ENCODE data around the gene TRIM69.

TRIM69 gene

DNA sequence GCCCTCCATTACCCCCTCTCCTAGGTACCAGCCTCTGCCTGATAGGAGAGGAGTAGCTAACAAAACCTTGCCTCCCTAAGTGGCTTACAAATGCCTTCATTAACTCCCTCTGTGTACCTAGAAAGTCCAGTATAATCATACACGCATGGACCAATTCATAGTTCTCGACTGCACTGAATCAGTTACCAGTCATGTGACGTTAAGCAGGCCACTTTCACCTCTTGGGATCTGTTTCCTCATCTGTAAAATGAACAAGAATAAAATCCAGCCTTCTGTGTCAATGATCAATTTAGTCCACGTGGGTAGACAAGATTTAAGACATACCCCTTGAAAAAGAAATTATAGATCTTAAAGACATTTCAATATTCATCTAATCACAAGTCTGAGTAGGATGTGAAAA is 72.2 kb downstream of the TRIM69 start:
- no peak for DNase-seq (ENCODE audit: low read depth)

DNA sequence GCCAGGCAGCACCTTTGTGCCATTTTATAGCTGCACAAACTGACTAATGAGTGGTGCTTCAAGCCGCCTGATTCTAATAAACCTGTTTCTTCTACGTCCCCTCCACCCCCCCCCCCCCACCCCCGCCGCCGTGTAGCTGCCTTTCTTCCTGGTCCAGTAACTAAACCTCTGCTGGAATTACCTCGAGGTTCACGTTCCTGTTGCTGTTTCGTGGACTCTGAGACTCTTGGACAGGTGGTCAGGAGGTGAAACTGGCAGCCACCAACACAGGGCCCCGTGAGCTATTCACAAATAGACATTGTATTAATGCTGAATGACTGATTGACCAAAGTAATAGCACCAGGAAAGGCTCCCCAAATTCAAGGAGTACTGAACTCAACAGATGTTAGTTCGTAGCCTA is 73.9 kb downstream of the TRIM69 start:
- no peak for DNase-seq (ENCODE audit: low read depth)

DNA sequence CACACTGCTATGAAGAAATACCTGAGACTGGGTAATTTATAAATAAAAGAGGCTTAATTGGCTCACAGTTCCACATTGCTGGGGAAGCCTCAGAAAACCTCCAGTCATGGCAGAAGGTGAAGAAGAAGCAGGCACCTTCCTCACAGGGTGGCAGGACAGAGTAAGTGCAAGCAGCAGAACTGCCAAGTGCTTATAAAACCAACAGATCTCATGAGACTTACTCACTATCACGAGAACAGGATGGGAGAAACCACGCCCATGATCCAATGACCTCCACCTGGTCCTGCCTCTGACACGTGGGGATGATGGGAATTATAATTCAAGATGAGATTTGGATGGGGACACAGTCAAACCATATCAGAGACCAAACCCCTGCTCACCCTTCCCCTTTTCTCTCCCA is 75.0 kb downstream of the TRIM69 start:
- DNase-seq (ENCODE audit: low read depth): no peak

DNA sequence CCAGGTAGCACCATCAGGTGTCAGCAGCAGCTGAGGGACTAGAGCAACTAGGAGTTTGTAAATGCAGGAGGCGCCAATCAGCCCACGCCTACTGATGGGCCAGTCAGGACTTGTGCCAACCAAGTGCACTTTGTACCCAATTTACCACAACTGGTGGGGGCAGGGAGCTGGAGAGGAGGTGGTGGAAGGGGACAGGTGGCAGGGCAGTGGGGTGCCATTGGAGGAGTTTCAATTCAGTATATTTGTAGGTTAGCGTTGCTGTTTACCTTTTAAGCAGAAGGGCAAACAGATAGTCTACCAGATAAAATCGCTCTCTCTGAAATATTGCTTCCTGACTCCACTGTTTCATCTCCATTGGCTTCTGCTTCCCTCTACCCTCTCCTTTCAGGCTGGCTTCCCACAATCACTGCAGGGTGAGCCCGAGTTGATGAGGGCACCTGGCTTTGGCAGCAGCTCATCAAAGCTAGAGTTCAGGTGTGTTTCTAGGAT is 75.7 kb downstream of the TRIM69 start:
- no peak for DNase-seq (ENCODE audit: low read depth)

DNA sequence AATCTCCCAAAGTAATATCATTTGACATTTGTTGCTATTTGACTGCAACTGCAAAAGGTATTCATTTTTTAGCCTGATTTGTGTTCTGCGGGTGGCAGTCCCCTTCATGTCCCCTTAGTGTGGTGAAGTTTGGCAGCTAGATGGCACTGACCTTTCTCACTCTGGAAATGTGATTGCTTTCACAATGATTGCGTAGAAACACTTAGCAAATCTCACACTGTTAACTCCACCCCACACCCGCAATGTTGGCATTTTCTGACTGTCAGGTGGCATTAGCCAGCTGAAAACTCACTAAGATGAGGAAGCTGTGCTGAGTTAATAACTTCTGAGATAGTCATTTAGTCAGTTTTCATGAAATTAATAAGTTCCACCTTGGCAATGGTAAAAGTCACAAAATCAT is 76.9 kb downstream of the TRIM69 start:
- DNase-seq (ENCODE audit: low read depth): no peak

Data from CMK (cell line).